Measurements from ENCODE around the gene NCF2.

- TF ChIP-seq POLR2A (IDR thresholded peaks at IDR 0.05) = no peak
- TF ChIP-seq, protein P1, sequence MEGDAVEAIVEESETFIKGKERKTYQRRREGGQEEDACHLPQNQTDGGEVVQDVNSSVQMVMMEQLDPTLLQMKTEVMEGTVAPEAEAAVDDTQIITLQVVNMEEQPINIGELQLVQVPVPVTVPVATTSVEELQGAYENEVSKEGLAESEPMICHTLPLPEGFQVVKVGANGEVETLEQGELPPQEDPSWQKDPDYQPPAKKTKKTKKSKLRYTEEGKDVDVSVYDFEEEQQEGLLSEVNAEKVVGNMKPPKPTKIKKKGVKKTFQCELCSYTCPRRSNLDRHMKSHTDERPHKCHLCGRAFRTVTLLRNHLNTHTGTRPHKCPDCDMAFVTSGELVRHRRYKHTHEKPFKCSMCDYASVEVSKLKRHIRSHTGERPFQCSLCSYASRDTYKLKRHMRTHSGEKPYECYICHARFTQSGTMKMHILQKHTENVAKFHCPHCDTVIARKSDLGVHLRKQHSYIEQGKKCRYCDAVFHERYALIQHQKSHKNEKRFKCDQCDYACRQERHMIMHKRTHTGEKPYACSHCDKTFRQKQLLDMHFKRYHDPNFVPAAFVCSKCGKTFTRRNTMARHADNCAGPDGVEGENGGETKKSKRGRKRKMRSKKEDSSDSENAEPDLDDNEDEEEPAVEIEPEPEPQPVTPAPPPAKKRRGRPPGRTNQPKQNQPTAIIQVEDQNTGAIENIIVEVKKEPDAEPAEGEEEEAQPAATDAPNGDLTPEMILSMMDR (IDR thresholded peaks at IDR 0.05) = no peak
These were observed 38.3 kb downstream of the NCF2 start for GRCh38 chr1:183551924-183552323.
